HFF-Myc (cell line): ENCODE measurements around the gene PCID2.

Source experiments
- DNase-seq: peaks from one replicate; pipeline ENCODE4 v3.0.0-alpha.2; 2011; ENCODE audit warnings: low read depth; ENCODE audit errors: extremely low read depth
- H3K4me3 ChIP-seq: replicated peaks from 2 replicates; pipeline ENCODE4 v1.5.1; 2011; ENCODE audit warnings: low read depth, mild to moderate bottlenecking, control low read depth, low read length
- CTCF ChIP-seq: IDR thresholded peaks from 2 replicates; pipeline ENCODE4 v1.5.1; 2012; ENCODE audit warnings: mild to moderate bottlenecking, low read depth, low read length, control low read depth; ENCODE audit errors: missing control alignments

The PCID2 gene

GRCh38 chr13:113171250-113172125 is 37.0 kb downstream of the PCID2 start:
- H3K4me3 ChIP-seq: no peak overlapping the region
- no peak for TF ChIP-seq CTCF
- DNase-seq: no peak

- no peak for TF ChIP-seq CTCF
- no peak overlapping the region for H3K4me3 ChIP-seq
- no peak for DNase-seq
Observed at GRCh38 chr13:113170511-113170910, 38.0 kb downstream of the PCID2 start.

DNA sequence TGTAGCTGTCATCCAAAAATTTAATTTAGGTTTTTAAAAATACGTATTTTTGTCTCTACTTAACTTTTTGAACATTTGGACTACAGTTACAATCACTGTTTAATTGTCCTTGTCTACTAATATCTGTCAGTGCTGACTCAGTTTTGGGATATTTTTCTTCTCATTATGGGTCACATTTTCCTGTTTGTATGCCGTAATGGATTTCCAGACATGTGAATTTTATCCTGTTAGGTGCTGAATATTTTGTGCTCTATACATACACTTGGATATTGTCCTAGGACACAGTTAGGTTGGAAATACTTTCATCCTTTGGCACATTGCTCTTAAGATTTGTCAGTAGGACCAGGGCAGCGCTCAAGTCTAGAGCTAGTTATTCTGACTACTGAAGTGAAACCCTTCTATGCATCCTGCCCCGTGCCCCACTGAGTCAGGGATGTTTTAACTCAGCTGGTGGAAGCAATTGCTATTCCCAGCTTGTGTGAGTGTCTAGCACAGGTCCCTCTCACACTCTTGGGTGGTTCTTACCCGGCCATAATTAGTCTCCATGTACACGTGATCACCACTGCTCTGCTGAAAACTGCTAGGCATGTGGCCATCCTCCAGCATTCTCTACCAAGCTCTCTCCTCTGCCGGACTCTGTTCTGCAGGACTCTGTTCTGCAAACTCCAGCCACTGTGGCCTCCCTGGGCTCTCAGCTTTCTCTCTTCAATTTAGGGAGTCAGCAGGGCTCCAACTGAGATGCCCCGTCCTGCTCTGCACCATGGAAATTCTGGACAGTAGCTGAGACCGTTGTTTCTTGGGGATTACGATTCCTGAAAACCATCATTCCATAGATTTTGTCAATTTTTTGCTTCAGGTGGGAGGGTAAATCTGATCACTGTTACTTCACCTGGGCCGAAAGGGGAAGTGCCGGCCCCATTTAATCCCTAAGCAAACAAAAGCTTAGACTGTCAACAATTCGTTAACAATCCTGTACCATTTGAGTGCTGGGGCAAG is 38.9 kb downstream of the PCID2 start:
- no peak for DNase-seq
- TF ChIP-seq CTCF: no peak
- no peak overlapping the region for H3K4me3 ChIP-seq

DNA sequence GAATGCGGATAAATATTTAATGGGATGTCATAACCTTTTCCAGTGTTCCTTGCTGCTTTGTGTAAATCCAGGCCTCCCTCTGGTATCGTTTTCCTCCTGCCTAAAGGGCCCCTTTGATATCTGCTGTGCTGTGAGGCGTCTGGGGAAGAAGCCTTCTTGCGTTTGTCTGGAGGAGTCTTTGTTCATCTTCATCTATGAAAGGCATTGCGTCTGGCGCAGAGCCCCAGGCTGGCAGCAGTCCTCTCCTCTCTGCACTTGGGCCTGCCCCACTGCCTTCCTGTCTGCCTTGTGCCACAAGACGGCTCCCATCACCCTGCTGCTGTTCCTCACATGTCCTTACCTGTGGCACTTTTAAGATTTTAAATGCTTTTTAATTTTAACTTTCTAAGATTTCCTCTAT is 40.3 kb downstream of the PCID2 start:
- no peak overlapping the region for H3K4me3 ChIP-seq
- no peak for TF ChIP-seq CTCF
- no peak for DNase-seq

GRCh38 chr13:113167575-113167974 is 40.9 kb downstream of the PCID2 start:
- H3K4me3 ChIP-seq: no peak overlapping the region
- no peak for TF ChIP-seq CTCF
- DNase-seq: no peak

- H3K4me3 ChIP-seq: no peak overlapping the region
- no peak for TF ChIP-seq CTCF
- no peak for DNase-seq
Observed at GRCh38 chr13:113167155-113167554, 41.3 kb downstream of the PCID2 start.
